GM12878 (cell line): ENCODE data around the gene ABHD3. TPM values are rescaled to one million over a fixed set of nuclear protein-coding genes. Genes with fewer than 3 reads are reported as not detected.

Experiments used
- ATF2 ChIP-seq: IDR thresholded peaks from 2 replicates; pipeline ENCODE4 v1.6.1; 2012; ENCODE audit warnings: low read length, inconsistent platforms
- BHLHE40 ChIP-seq, 2 experiments: fragments of 450-650 bp in 1 of 2; IDR thresholded peaks; 2 replicates each; pipeline ENCODE4 v1.6.1; 2011 to 2017; ENCODE audit warnings: low read depth in 2 of 2, borderline replicate concordance in 1 of 2, improper control_type of control experiment in 1 of 2, low read length in 1 of 2, mild to moderate bottlenecking in 1 of 2
- E2F8 ChIP-seq: fragments of 450-650 bp; IDR thresholded peaks from 2 replicates; pipeline ENCODE4 v1.6.1; 2018; ENCODE audit warnings: mild to moderate bottlenecking, low read depth, moderate library complexity; ENCODE audit not compliant: partially characterized antibody
- KAT2A ChIP-seq: conservative IDR thresholded peaks from 2 replicates; pipeline ENCODE4 v1.6.1; 2011; ENCODE audit warnings: low read depth, low read length; ENCODE audit not compliant: control insufficient read depth
- KLF5 ChIP-seq: fragments of 450-650 bp; IDR thresholded peaks from 2 replicates; pipeline ENCODE4 v1.6.1; 2014; ENCODE audit warnings: mild to moderate bottlenecking; ENCODE audit not compliant: partially characterized antibody
- MEF2A ChIP-seq: IDR thresholded peaks from 2 replicates; pipeline ENCODE4 v1.6.1; 2011; ENCODE audit warnings: low read depth, mild to moderate bottlenecking, low read length, moderate library complexity; ENCODE audit not compliant: insufficient read depth
- NFXL1 ChIP-seq: fragments of 450-650 bp; IDR thresholded peaks from 2 replicates; pipeline ENCODE4 v1.6.1; 2017; ENCODE audit warnings: antibody characterized with exemption, mild to moderate bottlenecking, borderline replicate concordance
- NKRF ChIP-seq: fragments of 450-650 bp; conservative IDR thresholded peaks from 2 replicates; pipeline ENCODE4 v1.6.1; 2017; ENCODE audit warnings: mild to moderate bottlenecking, moderate library complexity
- NRF1 ChIP-seq: conservative IDR thresholded peaks from 2 replicates; pipeline ENCODE4 v1.6.1; 2011; ENCODE audit warnings: mild to moderate bottlenecking, low read depth, low read length, improper control_type of control experiment
- PKNOX1 ChIP-seq: fragments of 450-650 bp; IDR thresholded peaks from 2 replicates; pipeline ENCODE4 v1.6.1; 2016; ENCODE audit warnings: mild to moderate bottlenecking
- RAD21 ChIP-seq: IDR thresholded peaks from 2 replicates; pipeline ENCODE4 v1.6.1; 2011; ENCODE audit warnings: mild to moderate bottlenecking, low read depth, low read length, moderate library complexity; ENCODE audit not compliant: insufficient read depth
- USF2 ChIP-seq: IDR thresholded peaks from 2 replicates; pipeline ENCODE4 v1.6.1; 2011; ENCODE audit warnings: low read depth, low read length, improper control_type of control experiment, borderline replicate concordance
- ZBTB11 ChIP-seq: fragments of 450-650 bp; formaldehyde crosslinking; IDR thresholded peaks from 2 replicates; pipeline ENCODE4 v1.5.0; 2022; ENCODE audit warnings: mild to moderate bottlenecking, missing genetic modification characterization
- polyA plus RNA-seq, 11 experiments: library from polyadenylated mRNA; depleted of rRNA in 4 of 11; unstranded in 6 of 11; stranded (reverse) in 5 of 11; fragments of >200 nt; fragmentation: Nextera tagmentation in 4 of 11; fragmentation: Illumina TruSeq in 1 of 11; extraction: Ambion mirVana in 4 of 11; extraction: Trizol in 1 of 11; gene quantifications; 1 replicate in 1 of 11; 2 replicates in 10 of 11; pipeline versions ENCODE4 v1.2.1 to v1.2.3, GENCODE V29; 2011 to 2016; ENCODE audit warnings: inconsistent platforms in 2 of 11, missing spikeins in 2 of 11, low read depth in 1 of 11
- total RNA-seq, 4 experiments: library from RNA; depleted of rRNA in 3 of 4; stranded (reverse); fragments of >200 nt in 3 of 4; fragmentation: Illumina TruSeq in 1 of 4; extraction: Trizol in 1 of 4; gene quantifications; 2 replicates each; pipeline versions ENCODE4 v1.2.1 to v1.2.3, GENCODE V29; 2013 to 2021

The ABHD3 gene
- total and polyA plus RNA-seq, 10 of the 15 experiments (the other 5 are each of a cell fraction or from before 2014, with no cell fraction given) = 4.9 to 49.8 (median 18.3) TPM

- TF ChIP-seq USF2 (no peak), PKNOX1 (no peak), ATF2 (no peak), KAT2A (no peak), ZBTB11 (CRISPR knock-in tag) (no peak), NKRF (0 out of 2 replicates have a peak, but pooled peaks have one; percentile 19), E2F8 (no peak), BHLHE40 (IDR thresholded peaks at IDR 0.05; ENCODE audit: borderline replicate concordance in 1 of 2, low read depth in 2 of 2, low read length in 1 of 2) (peak in 1 of 2 experiments; percentile 37; a peak in 1 of 4 replicates), KLF5 (no peak), RAD21 (no peak), NFXL1 (no peak), NRF1 (no peak), MEF2A (no peak)
- TF ChIP-seq, all 136 proteins: peak for 8
Observed at GRCh38 chr18:21741312-21741561, 36.7 kb upstream of the ABHD3 start (continued).
